Liver (tissue), 3 donors: ENCODE data around the gene GJC1.

Experiments
- EGR1 ChIP-seq, 2 donors: IDR thresholded peaks; 2 replicates each; pipeline ENCODE4 v1.6.1; 2016 to 2018; ENCODE audit warnings: antibody characterized with exemption in 2 of 2, low read depth in 2 of 2
- FOXA1 ChIP-seq: IDR thresholded peaks from 2 replicates; pipeline ENCODE4 v1.6.1; 2016; ENCODE audit warnings: antibody characterized with exemption
- GABPA ChIP-seq, 2 donors: IDR thresholded peaks in 1 of 2; conservative IDR thresholded peaks in 1 of 2; 2 replicates each; pipeline ENCODE4 v1.6.1; 2016; ENCODE audit warnings: antibody characterized with exemption in 2 of 2, mild to moderate bottlenecking in 1 of 2, moderate library complexity in 1 of 2
- HNF4G ChIP-seq: IDR thresholded peaks from 2 replicates; pipeline ENCODE4 v1.6.1; 2016; ENCODE audit warnings: antibody characterized with exemption
- RAD21 ChIP-seq, 2 donors: IDR thresholded peaks; 2 replicates each; pipeline ENCODE4 v1.6.1; 2016; ENCODE audit warnings: antibody characterized with exemption in 2 of 2, mild to moderate bottlenecking in 2 of 2
- SP1 ChIP-seq: IDR thresholded peaks from 2 replicates; pipeline ENCODE4 v1.6.1; 2018; ENCODE audit warnings: antibody characterized with exemption, mild to moderate bottlenecking
- TAF1 ChIP-seq: conservative IDR thresholded peaks from 2 replicates; pipeline ENCODE4 v1.6.1; 2016; ENCODE audit warnings: antibody characterized with exemption, mild to moderate bottlenecking
- YY1 ChIP-seq: IDR thresholded peaks from 2 replicates; pipeline ENCODE4 v1.6.1; 2016; ENCODE audit warnings: antibody characterized with exemption, mild to moderate bottlenecking
- TF ChIP-seq, protein P1 (sequence below): fragments of 150-350 bp; IDR thresholded peaks from 2 replicates; pipeline ENCODE4 v1.5.1; 2017; ENCODE audit warnings: improper control_type of control experiment, low read depth, low read length; ENCODE audit not compliant: missing input control
- TF ChIP-seq, protein P2 (sequence below): IDR thresholded peaks from 2 replicates; pipeline ENCODE4 v1.6.1; 2016; ENCODE audit warnings: antibody characterized with exemption
- donor health status: healthy.
- donor health status: healthy.

GRCh38 chr17:44837196-44837595, 7.1 kb upstream of the GJC1 start:
- TF ChIP-seq TAF1, result no peak
- TF ChIP-seq, protein P1, sequence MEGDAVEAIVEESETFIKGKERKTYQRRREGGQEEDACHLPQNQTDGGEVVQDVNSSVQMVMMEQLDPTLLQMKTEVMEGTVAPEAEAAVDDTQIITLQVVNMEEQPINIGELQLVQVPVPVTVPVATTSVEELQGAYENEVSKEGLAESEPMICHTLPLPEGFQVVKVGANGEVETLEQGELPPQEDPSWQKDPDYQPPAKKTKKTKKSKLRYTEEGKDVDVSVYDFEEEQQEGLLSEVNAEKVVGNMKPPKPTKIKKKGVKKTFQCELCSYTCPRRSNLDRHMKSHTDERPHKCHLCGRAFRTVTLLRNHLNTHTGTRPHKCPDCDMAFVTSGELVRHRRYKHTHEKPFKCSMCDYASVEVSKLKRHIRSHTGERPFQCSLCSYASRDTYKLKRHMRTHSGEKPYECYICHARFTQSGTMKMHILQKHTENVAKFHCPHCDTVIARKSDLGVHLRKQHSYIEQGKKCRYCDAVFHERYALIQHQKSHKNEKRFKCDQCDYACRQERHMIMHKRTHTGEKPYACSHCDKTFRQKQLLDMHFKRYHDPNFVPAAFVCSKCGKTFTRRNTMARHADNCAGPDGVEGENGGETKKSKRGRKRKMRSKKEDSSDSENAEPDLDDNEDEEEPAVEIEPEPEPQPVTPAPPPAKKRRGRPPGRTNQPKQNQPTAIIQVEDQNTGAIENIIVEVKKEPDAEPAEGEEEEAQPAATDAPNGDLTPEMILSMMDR, result no peak
- no peak for TF ChIP-seq GABPA (IDR thresholded peaks at IDR 0.05 in 1 of 2, conservative IDR thresholded peaks at IDR 0.05 in 1 of 2)
- TF ChIP-seq SP1, result no peak
- no peak for TF ChIP-seq FOXA1
- no peak for TF ChIP-seq RAD21 (IDR thresholded peaks at IDR 0.05)
- TF ChIP-seq, protein P2, sequence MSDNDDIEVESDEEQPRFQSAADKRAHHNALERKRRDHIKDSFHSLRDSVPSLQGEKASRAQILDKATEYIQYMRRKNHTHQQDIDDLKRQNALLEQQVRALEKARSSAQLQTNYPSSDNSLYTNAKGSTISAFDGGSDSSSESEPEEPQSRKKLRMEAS, result no peak
- TF ChIP-seq HNF4G, result no peak
- TF ChIP-seq YY1, result no peak
- no peak for TF ChIP-seq EGR1 (IDR thresholded peaks at IDR 0.05; ENCODE audit: low read depth in 2 of 2)
